Left colon (tissue), 2 donors: ENCODE measurements around the gene MED28. TPM values are rescaled to one million over a fixed set of nuclear protein-coding genes. Genes with fewer than 3 reads are reported as not detected.
A peak's percentile ranks its signal among the peaks of the same experiment; 100 is the strongest.

Experiments used
- ATAC-seq: fragments of 200-7000 bp; cut with Tn5 transposase; one replicate; pipeline ENCODE4 v1.9.1; 2020; ENCODE audit warnings: mild to moderate bottlenecking, moderate library complexity
- DNase-seq, 2 donors: peaks; one replicate each; pipeline ENCODE4 v3.0.0-alpha.2; 2020
- intact Hi-C, 2 donors: fragments of 100-400 bp; cut with DNase I in 1 of 2; cut with micrococcal nuclease in 1 of 2; formaldehyde crosslinking; loops; one replicate each; pipeline versions ENCODE4 v1.11.2 to v1.14.0; 2022; cut with DNase I, micrococcal nuclease
- total RNA-seq, 2 donors: library from RNA; stranded (reverse); fragmentation: NEBNext Ultra II Directional; extraction: Animal tissue kit (Norgen Biotek cat#: 25700); gene quantifications; one replicate each; pipeline ENCODE4 v1.2.1, GENCODE V29; 2021
- donor health status: DM: no; HTN: no; CAD: no.
- donor health status: DM: yes; HTN: yes; CAD: no.

The MED28 gene
- total RNA-seq, 2 donors from 2014 or later = 31.8 to 32.1 TPM

- ATAC-seq (no peak), DNase-seq (no peak)
- intact Hi-C loops = no loop called here
Observed at GRCh38 chr4:17605236-17605635, 9.2 kb upstream of the MED28 start.

- DNase-seq (peak; percentile 23 to 42), ATAC-seq (peak; percentile 63)
- intact Hi-C loops = no loop called here
Observed at GRCh38 chr4:17613761-17614415, 553 bp upstream of the MED28 start.

- intact Hi-C loops = no loop called here
- DNase-seq (no peak), ATAC-seq (no peak)
Observed at GRCh38 chr4:17616283-17616682, 1.8 kb downstream of the MED28 start.

DNA sequence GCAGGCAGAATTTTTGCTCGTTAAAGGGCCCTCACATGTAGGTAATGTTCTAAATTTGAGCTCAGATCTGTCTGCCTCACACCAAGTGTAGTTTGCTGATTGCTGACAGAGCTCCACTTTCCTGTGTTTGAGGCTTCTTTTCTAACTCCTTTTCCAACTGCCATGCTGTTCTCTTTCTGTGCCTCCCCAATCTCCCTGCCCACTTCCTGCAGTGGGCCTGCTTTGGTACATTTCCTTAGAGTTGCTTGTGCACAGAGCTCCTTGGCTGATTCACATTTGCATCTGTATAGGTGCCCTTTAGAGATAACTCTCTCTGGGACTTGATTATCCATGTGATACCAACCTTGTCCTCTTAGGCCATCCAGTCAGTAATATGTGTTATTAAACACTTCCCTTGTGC, 4.5 kb downstream of the MED28 start:
- ATAC-seq (no peak), DNase-seq (no peak)
- intact Hi-C loops = no loop called here

DNA sequence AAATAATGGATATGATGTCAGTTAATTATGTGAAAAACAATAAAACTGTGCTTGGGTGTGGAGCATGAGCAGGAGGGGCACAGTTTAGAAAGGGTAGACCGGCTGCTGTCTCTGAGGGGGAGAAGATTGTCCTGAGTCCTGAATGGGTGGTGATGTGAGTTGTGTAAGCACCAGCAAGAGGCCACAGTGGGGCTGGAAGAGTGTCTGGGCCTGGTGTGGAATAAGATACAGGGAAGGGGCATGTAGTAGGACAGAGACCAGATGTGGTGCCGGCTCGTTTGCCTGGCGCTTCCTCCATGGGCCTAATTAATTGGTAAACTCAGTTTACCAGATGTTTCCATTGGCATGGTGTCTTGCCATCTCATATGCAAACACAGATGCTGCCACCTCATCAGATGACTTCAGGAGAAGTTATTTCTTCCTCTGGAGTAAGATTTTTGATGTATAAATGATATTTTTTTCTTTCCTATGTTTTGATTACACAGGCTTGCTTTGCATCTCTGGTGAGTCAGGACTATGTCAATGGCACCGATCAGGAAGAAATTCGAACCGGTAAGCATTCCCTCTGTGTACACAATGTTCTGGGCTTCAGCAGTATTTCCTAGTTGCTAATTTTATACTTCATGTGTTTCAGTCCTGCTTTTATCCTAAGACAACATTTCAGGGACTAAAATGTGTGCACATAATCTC, 5.1 kb downstream of the MED28 start:
- intact Hi-C loops = no loop called here
- ATAC-seq (no peak), DNase-seq (no peak)

DNA sequence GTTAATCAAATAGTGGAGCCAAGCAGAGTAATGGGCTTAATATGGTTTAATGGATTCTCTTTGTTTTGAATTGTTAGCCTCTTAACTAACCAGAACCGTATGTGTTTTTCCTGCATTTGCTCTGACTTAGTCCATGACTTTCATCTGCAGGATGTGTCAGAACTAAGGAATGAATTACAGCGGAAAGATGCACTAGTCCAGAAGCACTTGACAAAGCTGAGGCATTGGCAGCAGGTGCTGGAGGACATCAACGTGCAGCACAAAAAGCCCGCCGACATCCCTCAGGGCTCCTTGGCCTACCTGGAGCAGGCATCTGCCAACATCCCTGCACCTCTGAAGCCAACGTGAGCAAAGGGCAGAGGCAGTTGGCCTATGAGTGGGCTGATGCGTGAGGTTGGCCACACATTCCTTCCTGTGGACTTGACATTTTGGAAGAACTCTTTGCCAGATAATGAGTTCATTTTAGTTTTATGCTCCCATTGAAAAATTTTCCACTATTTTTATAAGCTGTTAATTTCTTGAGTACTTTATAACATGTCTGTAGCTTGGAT, 9.1 kb downstream of the MED28 start:
- intact Hi-C loops = no loop called here
- ATAC-seq (no peak), DNase-seq (no peak)

DNA sequence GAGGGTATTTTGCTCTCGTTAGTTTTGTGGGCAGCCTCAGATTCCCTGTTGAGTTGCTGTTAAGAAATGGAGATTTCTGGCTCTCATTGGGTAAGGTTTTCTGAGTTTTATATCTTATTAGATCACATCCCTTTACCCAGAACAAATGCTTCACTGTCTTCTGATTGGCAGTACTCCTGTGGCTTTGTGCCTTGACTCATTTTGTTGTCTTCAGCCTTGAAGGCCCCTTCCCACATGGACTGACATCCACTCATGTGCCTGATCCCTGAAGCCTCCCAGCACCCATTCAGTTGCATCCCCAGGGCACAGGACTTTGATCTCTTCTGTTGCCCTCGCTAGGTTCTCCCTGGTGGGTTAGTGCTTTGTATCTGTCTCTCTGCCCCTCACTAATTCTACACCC, 10.4 kb downstream of the MED28 start:
- no peak for ATAC-seq
- intact Hi-C loops = no loop called here

DNA sequence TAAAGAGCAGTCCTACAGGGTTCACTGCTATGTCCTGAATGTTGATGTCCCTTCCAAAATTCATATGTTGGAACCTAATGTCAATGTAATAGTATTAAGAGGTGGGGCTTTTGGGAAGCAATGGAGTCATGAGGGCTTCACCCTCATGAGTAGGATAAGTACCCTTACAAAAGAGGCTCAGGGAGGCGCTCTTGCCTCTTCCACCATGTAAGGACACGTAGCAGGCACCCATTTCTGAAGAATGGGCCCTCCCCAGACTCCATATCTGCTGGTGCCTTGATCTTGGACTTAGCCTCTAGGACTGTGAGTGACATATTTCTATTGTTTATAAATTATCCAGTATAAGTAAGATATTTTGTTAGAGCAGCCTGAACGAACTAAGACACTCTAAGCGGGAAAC, 15.8 kb downstream of the MED28 start:
- DNase-seq (no peak), ATAC-seq (no peak)
- intact Hi-C loops = no loop called here

More for the DNA sequence above, 10.4 kb downstream of the MED28 start:
- DNase-seq = no peak

GRCh38 chr4:17633600-17633999, 19.2 kb downstream of the MED28 start:
- DNase-seq (no peak), ATAC-seq (no peak)
- intact Hi-C loops = no loop called here

GRCh38 chr4:17635056-17635455, 20.6 kb downstream of the MED28 start:
- DNase-seq (no peak), ATAC-seq (no peak)
- intact Hi-C loops = no loop called here

- peak; percentile 20 for ATAC-seq
- peak in 1 of 2 donors; percentile 9 for DNase-seq
- intact Hi-C loops = loop anchor here in 1 of 2 donors (2.0 kb wide), 1 partner anchor 88 kb away; no protein-coding TSS in a partner anchor
Observed at GRCh38 chr4:17636341-17636695, 21.9 kb downstream of the MED28 start.

DNA sequence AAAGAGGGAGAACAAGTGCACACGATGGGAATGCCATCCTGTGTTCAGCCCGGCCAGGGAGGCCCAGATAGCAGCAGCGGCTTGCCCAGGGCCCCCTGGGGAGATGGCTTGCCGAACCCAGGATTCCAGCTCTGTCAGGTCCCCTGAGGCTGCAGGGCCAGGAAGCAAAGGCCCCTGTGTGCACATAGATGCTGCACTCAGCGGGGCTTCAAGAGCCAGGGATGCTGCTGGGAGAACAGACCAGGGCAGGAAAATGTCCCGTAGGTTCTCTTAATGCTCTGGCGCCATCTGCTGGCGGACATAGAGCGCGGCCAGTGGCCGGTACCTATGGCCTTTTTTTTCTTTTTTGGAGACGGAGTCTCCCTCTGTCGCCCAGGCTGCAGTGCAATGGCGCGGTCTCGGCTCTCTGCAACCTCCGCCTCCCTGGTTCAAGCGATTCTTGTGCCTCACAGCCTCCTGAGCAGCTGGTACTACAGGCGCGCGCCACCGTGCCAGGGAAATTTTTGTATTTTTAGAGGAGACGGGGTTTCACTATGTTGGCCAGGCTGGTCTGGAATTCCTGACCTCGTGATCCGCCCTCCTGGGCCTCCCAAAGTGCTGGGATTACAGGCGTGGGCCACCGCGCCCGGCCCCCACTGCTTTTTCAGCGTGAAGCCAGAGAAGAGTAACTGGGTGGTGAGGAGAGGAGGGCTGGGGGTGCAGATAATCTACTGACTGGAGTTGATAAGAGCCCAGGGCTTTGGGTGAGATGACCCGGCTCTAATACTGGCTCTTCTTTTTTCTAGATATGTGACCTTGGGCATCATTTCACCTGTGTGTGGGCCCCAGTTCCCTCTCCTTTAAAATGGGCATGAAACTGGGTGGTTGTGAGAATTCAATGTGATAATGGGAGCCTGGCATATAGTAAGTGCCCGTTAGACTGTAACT, 22.5 kb downstream of the MED28 start:
- DNase-seq (peak; percentile 58 to 87), ATAC-seq (peak; percentile 90)
- intact Hi-C loops = loop anchor here in 1 of 2 donors (2.0 kb wide), 1 partner anchor 88 kb away; no protein-coding TSS in a partner anchor

DNA sequence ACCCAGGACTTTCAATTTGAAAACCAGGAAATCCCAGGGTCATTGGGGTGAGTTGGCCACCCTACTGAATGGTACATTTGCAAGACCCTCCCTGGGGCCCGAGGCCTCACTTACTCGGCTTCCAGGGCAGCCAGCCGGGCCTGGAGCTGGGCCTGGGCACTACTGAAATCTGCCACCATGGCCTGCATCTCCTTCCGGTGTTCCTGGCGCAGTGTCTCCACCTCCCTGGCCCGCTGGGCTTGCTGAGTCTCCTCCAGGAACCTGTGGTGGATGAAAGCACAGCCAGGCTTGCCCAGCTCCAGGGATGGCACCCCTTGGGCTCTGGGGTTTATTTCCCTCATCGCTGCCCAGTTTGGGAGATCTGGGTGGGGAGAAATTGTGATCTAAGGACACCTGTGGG, 24.7 kb downstream of the MED28 start:
- intact Hi-C loops = no loop called here
- ATAC-seq = no peak
- no peak for DNase-seq

GRCh38 chr4:17642398-17642783, 27.9 kb downstream of the MED28 start:
- DNase-seq = no peak
- intact Hi-C loops = no loop called here
- no peak for ATAC-seq

DNA sequence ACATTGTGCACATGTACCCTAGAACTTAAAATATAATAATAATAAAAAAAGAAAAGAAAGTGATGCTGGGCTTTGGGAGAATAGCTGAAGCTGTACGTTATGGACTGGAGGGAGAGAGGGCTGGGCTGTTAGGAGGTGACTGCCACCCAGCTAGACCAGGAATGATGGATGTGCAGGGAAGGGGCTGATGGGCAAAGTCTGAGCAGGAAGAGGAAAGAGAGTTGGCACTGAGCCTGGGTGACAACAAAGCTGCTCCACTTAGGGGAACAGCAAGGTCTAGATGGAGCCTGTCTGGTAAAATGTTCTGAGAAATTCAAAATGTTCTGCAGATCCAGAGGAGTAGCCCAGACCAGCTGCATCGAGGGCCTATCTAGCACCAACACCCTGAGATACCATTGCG, 32.3 kb downstream of the MED28 start:
- intact Hi-C loops = no loop called here
- DNase-seq (peak; percentile 36 to 43), ATAC-seq (peak; percentile 94)

- intact Hi-C loops = no loop called here
- no peak for ATAC-seq
- no peak for DNase-seq
Observed at GRCh38 chr4:17647176-17647806, 32.9 kb downstream of the MED28 start.

DNA sequence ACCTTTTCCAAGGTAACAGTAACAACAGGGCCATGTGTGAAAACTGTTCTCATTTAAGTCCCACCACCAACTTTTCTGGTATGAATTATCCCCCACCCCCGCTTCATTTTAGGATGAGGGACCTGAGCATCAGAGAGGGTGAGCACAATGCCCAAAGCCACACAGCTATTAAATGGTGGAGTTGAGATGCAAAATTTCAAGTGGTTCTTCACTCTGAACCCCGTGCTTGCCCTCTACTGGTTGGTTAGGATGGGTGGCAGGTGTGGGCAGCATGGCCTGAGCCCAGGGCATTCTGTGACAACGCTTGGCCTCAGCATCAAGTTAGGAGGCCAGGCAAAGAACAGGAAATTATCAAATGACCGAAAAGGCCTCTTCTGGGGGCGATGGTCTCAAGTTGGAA, 33.5 kb downstream of the MED28 start:
- ATAC-seq (no peak), DNase-seq (no peak)
- intact Hi-C loops = no loop called here

- intact Hi-C loops = no loop called here
- ATAC-seq = no peak
- DNase-seq = no peak
Observed at GRCh38 chr4:17650406-17650805, 36.0 kb downstream of the MED28 start.

- intact Hi-C loops = no loop called here
- DNase-seq (no peak), ATAC-seq (no peak)
Observed at GRCh38 chr4:17654701-17655100, 40.3 kb downstream of the MED28 start.
